ENCODE measurements around the gene C11orf42.

The C11orf42 gene

GRCh38 chr11:6251990-6252473, 46.7 kb downstream of the C11orf42 start:
- H3K4me3 ChIP-seq (ENCODE audit: low read depth, low read length), result no peak overlapping the region

- H3K4me3 ChIP-seq (ENCODE audit: low read depth, low read length), result no peak overlapping the region
Measured at GRCh38 chr11:6253197-6253596, 47.8 kb downstream of the C11orf42 start.

GRCh38 chr11:6258141-6258540, 52.8 kb downstream of the C11orf42 start:
- no peak overlapping the region for H3K4me3 ChIP-seq (ENCODE audit: low read depth, low read length)

- H3K4me3 ChIP-seq (ENCODE audit: low read depth, low read length), result no peak overlapping the region
Measured at GRCh38 chr11:6258571-6259081, 53.3 kb downstream of the C11orf42 start.

GRCh38 chr11:6260207-6260726, 54.9 kb downstream of the C11orf42 start:
- no peak overlapping the region for H3K4me3 ChIP-seq (ENCODE audit: low read depth, low read length)

Measured in iPS-11a (cell line).